GM12873 (cell line): ENCODE data around the gene SORT1.

Experiments
- CTCF ChIP-seq: IDR thresholded peaks from 2 replicates; pipeline ENCODE4 v1.5.1; 2012; ENCODE audit warnings: low read depth, mild to moderate bottlenecking, moderate library complexity, low read length, control low read depth; ENCODE audit not compliant: insufficient read depth; ENCODE audit errors: missing control alignments

Gene SORT1

GRCh38 chr1:109290998-109291397 is 106.7 kb downstream of the SORT1 start:
- no peak for TF ChIP-seq CTCF

GRCh38 chr1:109290137-109290536 is 107.6 kb downstream of the SORT1 start:
- TF ChIP-seq CTCF: no peak

GRCh38 chr1:109283748-109284600 is 113.7 kb downstream of the SORT1 start:
- TF ChIP-seq CTCF: no peak

GRCh38 chr1:109282952-109283747 is 114.6 kb downstream of the SORT1 start, which contains the start of gene PSRC1:
Gene PSRC1, minus strand, starts transcription at chr1:109283145.
- TF ChIP-seq CTCF: peak; percentile 62

DNA sequence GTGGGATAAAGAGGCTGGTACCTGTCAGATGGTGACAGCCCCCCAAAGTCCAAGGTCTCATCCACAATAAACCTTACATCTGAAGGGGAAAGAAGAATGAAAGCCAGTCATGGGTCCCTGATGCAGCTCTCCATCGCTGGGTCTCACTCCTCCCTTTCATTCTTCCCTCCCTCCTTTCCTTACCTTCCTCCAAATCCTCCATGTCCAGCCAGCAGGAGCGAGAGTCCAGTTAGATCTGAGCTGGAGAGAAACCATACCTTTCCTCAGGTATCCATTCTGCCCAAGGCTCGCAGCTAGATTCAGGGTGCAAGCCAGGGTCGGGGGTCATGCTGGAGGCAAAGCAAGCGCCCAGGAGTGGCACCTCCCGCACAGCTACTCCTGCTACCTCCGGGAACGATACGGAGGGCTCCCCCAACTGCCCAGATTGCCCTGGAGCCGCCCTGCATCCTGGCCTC is 115.2 kb downstream of the SORT1 start:
- TF ChIP-seq CTCF: no peak

GRCh38 chr1:109281680-109282496 is 115.8 kb downstream of the SORT1 start:
- no peak for TF ChIP-seq CTCF
